K562 (cell line): ENCODE measurements around the gene ZC4H2. TPM values are rescaled to one million over a fixed set of nuclear protein-coding genes. Genes with fewer than 3 reads are reported as not detected.
"Not testable (repeated sequence)": the region's sequence is repeated elsewhere in the genome, so short reads cannot be mapped to it uniquely, and the experiment has no call there.

Experiments
- ATAC-seq: fragments of 200-7000 bp; cut with Tn5 transposase; 3 replicates; pipeline ENCODE4 v1.9.1; 2020; ENCODE audit warnings: moderate library complexity
- BruUV-seq: library from RNA; stranded (reverse); fragments of 400-500 nt; replicated peaks from 2 replicates; lab custom pipeline; 2021; lab: Mats Ljungman, UMichigan
- CTCF ChIA-PET: fragments of 300-600 bp; formaldehyde crosslinking; extraction: SDS; loops from one replicate; lab custom pipeline; 2021; ENCODE audit warnings: low intra/inter-chr PET ratio; lab: Yijun Ruan, JAX
- POLR2A ChIA-PET: fragments of 300-600, 350-650 bp; sonication (Branson Sonifier 250); formaldehyde crosslinking; extraction: SDS; loops from one replicate; lab custom pipeline; 2021; ENCODE audit warnings: antibody characterized with exemption, inconsistent platforms; lab: Yijun Ruan, JAX
- DNase-seq, 4 experiments: peaks; one replicate each; pipeline versions ENCODE4 v3.0.0 to v3.0.0-alpha.2; 2011 to 2018; ENCODE audit warnings: low spot score in 3 of 4, mixed read lengths in 3 of 4; ENCODE audit errors: extremely low read depth in 1 of 4
- FAIRE-seq: peaks from 2 replicates; lab custom pipeline; 2011; peaks lifted over from hg19 to GRCh38; lab: Jason Lieb, UNC
- H2AFZ ChIP-seq: 2 replicates; pipeline ENCODE4 v1.6.0; 2011; ENCODE audit warnings: low read depth, low read length, control low read depth, inconsistent platforms
- H3K27ac ChIP-seq: fragments of 200-600 bp; 3 replicates; pipeline ENCODE4 v1.8.0; 2011; ENCODE audit warnings: low read depth, mild to moderate bottlenecking, control low read depth, inconsistent platforms, low read length, moderate library complexity, mixed read lengths; ENCODE audit errors: extremely low read depth
- H3K27me3 ChIP-seq, 2 experiments: fragments of 300-600 bp in 1 of 2; 2 replicates in 1 of 2; 3 replicates in 1 of 2; pipeline versions ENCODE4 v1.6.0 to v1.8.0; 2011; ENCODE audit warnings: inconsistent platforms in 2 of 2, low read length in 2 of 2, mild to moderate bottlenecking in 1 of 2, mixed read lengths in 1 of 2, moderate library complexity in 1 of 2; ENCODE audit not compliant: control insufficient read depth in 2 of 2, insufficient read depth in 2 of 2
- H3K36me3 ChIP-seq: fragments of 300-600 bp; 3 replicates; pipeline ENCODE4 v1.8.0; 2011; ENCODE audit warnings: mild to moderate bottlenecking, low read length, inconsistent platforms; ENCODE audit not compliant: control insufficient read depth, insufficient read depth
- H3K4me1 ChIP-seq, 2 experiments: fragments of 200-600 bp in 1 of 2; replicated peaks in 1 of 2; 2 replicates in 1 of 2; 3 replicates in 1 of 2; pipeline versions ENCODE4 v1.5.1 to v1.8.0; 2011; ENCODE audit warnings: inconsistent platforms in 2 of 2, low read length in 2 of 2, mild to moderate bottlenecking in 1 of 2, mixed read lengths in 1 of 2, moderate library complexity in 1 of 2; ENCODE audit not compliant: control insufficient read depth in 2 of 2, insufficient read depth in 2 of 2
- H3K4me2 ChIP-seq: 2 replicates; pipeline ENCODE4 v1.6.1; 2011; ENCODE audit warnings: low read length, control low read depth, inconsistent platforms, mixed read lengths; ENCODE audit not compliant: insufficient read depth
- H3K4me3 ChIP-seq: fragments of 200-600 bp; sonication (generic), shearing (Covaris generic); 2 replicates; pipeline ENCODE4 v1.5.1; 2016; ENCODE audit warnings: control low read depth, inconsistent platforms
- H3K79me2 ChIP-seq: fragments of 200-600 bp; 3 replicates; pipeline ENCODE4 v1.8.0; 2011; ENCODE audit warnings: low read length, inconsistent platforms; ENCODE audit not compliant: control insufficient read depth, insufficient read depth
- H3K9ac ChIP-seq, 2 experiments: 2 replicates each; pipeline versions ENCODE4 v1.6.0 to v1.6.1; 2011; ENCODE audit warnings: low read depth in 2 of 2, low read length in 2 of 2, control low read depth in 1 of 2, inconsistent platforms in 1 of 2, mild to moderate bottlenecking in 1 of 2, mixed read lengths in 1 of 2; ENCODE audit not compliant: insufficient read depth in 1 of 2
- H3K9me1 ChIP-seq: one replicate; pipeline ENCODE4 v1.6.0; 2011; ENCODE audit warnings: inconsistent platforms, mild to moderate bottlenecking, low read length, moderate library complexity; ENCODE audit not compliant: control insufficient read depth, insufficient read depth
- H3K9me3 ChIP-seq: replicated peaks from 2 replicates; pipeline ENCODE4 v1.5.1; 2011; ENCODE audit warnings: low read depth, low read length, inconsistent platforms; ENCODE audit not compliant: control insufficient read depth, insufficient read depth
- H4K20me1 ChIP-seq: replicated peaks from 2 replicates; pipeline ENCODE4 v1.6.1; 2011; ENCODE audit warnings: low read length, inconsistent platforms, mixed read lengths; ENCODE audit not compliant: control insufficient read depth, insufficient read depth
- CTCF ChIP-seq, 3 experiments: IDR thresholded peaks in 2 of 3; conservative IDR thresholded peaks in 1 of 3; 2 replicates each; pipeline ENCODE4 v1.5.1; 2011 to 2012; ENCODE audit warnings: low read length in 3 of 3, mild to moderate bottlenecking in 3 of 3, control low read depth in 2 of 3, improper control_type of control experiment in 1 of 3, inconsistent platforms in 1 of 3, low read depth in 1 of 3, mixed read lengths in 1 of 3, moderate library complexity in 1 of 3; ENCODE audit not compliant: insufficient read depth in 2 of 3
- ZNF217 ChIP-seq: sonication (generic); formaldehyde crosslinking; IDR thresholded peaks from 2 replicates; pipeline ENCODE4 v1.8.0; 2022; ENCODE audit warnings: mild to moderate bottlenecking, missing genetic modification reagents
- WGBS: fragments of 100-300 bp; shearing (Covaris generic); methylation state at CpG from one replicate; pipeline ENCODE4 v1.1.6; 2016; ENCODE audit warnings: low coverage, mixed read lengths; ENCODE audit not compliant: insufficient coverage; ENCODE audit errors: missing lambda C conversion rate; 5-methylcytosine and 5-hydroxymethylcytosine counted together
- in situ Hi-C: fragments of 300-500 bp; cut with MboI; formaldehyde crosslinking; loops from 4 replicates; pipeline ENCODE4 v1.15.0; 2018; ENCODE audit warnings: inconsistent platforms, mixed read lengths
- intact Hi-C: fragments of 100-400 bp; cut with micrococcal nuclease; formaldehyde crosslinking; loops from 2 replicates; pipeline ENCODE4 v1.14.2; 2022
- polyA plus RNA-seq, 8 experiments: library from polyadenylated mRNA; depleted of rRNA in 4 of 8; stranded (reverse) in 5 of 8; unstranded in 3 of 8; fragments of >200 nt; fragmentation: Nextera tagmentation in 2 of 8; fragmentation: Illumina TruSeq in 1 of 8; extraction: Ambion mirVana in 2 of 8; extraction: Trizol in 1 of 8; gene quantifications; 2 replicates each; pipeline versions ENCODE4 v1.2.1 to v1.2.3, GENCODE V29; 2011 to 2014; ENCODE audit warnings: inconsistent platforms in 1 of 8, missing spikeins in 1 of 8
- total RNA-seq, 7 experiments: library from RNA; depleted of rRNA in 6 of 7; stranded (reverse); fragments of >200 nt in 6 of 7; fragmentation: Illumina TruSeq in 2 of 7; extraction: Trizol in 2 of 7; gene quantifications; 2 replicates each; pipeline versions ENCODE4 v1.2.1 to v1.2.3, GENCODE V29; 2011 to 2021; ENCODE audit warnings: low replicate concordance in 1 of 7

Gene ZC4H2
- total and polyA plus RNA-seq, 9 of the 15 experiments (the other 6 are each of a cell fraction or from before 2014, with no cell fraction given), result 1.1 to 7.0 (median 3.2) TPM

GRCh38 chrX:64885850-64886249 lies 90.4 kb downstream of the ZC4H2 start:
- Histone ChIP-seq H3K4me1 (no peaks in the 10 kb centered on the region), H4K20me1 (no peaks in the 10 kb centered on the region), H3K36me3 (no peaks in the 10 kb centered on the region), H3K27me3 (no peaks in the 10 kb centered on the region), H3K27ac (no peak overlapping the region), H3K4me3 (no peak overlapping the region), H3K9me1 (no peaks in the 10 kb centered on the region), H3K79me2 (no peaks in the 10 kb centered on the region), H3K9me3 (no peaks in the 10 kb centered on the region), H3K4me2 (no peak overlapping the region), H3K9ac (no peak overlapping the region), H2AFZ (no peak overlapping the region)
- peak; percentile 70; the same call in 1 of the 3 replicates for ATAC-seq
- BruUV-seq, result no TSS peak
- no peak for TF ChIP-seq ZNF217 (CRISPR knock-in tag)
- TF ChIP-seq CTCF (IDR thresholded peaks at IDR 0.05 in 2 of 3, conservative IDR thresholded peaks at IDR 0.05 in 1 of 3; ENCODE audit: insufficient read depth in 2 of 3, low read depth in 1 of 3, low read length in 3 of 3), result peak; percentile 20 to 54 (median 36); a peak in 4 of 6 replicates
- DNase-seq, result peak; percentile 9 to 31 (median 22)
- in situ Hi-C loops, result no loop called here
- ChIA-PET POLR2A (interaction anchor here (0.7 kb wide), 1 partner anchor 243 kb away, joined by 3 read pairs; no protein-coding TSS in a partner anchor), CTCF (no interaction called here)
- intact Hi-C loops, result no loop called here
- FAIRE-seq, result peak; percentile 76

GRCh38 chrX:64878709-64879108 lies 97.5 kb downstream of the ZC4H2 start:
- H3K27ac ChIP-seq, H4K20me1 ChIP-seq, H3K36me3 ChIP-seq, DNase-seq, H3K4me2 ChIP-seq, in situ Hi-C loops, ATAC-seq, H3K4me1 ChIP-seq, FAIRE-seq, H3K27me3 ChIP-seq, CTCF ChIA-PET, intact Hi-C loops, H3K9me3 ChIP-seq, H3K9ac ChIP-seq, H3K4me3 ChIP-seq, POLR2A ChIA-PET, H2AFZ ChIP-seq, BruUV-seq, H3K9me1 ChIP-seq, H3K79me2 ChIP-seq: not testable (repeated sequence)
- 0% methylated on average over 6 of the region's 12 CpGs for WGBS
